ENCODE measurements around the gene ANKS1B.

GRCh38 chr12:99544457-99544856 lies 440.3 kb downstream of the ANKS1B start:
- TF ChIP-seq IKZF2 (IDR thresholded peaks at IDR 0.05) (no peak), EZH2 (IDR thresholded peaks at IDR 0.05; ENCODE audit: borderline replicate concordance, control insufficient read depth, low read depth, low read length) (no peak), RCOR1 (conservative IDR thresholded peaks at IDR 0.05; ENCODE audit: low read depth, low read length) (no peak), NFYB (IDR thresholded peaks at IDR 0.05; ENCODE audit: insufficient read depth, low read depth, low read length) (no peak), REST (IDR thresholded peaks at IDR 0.05; ENCODE audit: low read depth, low read length) (no peak), RBBP5 (conservative IDR thresholded peaks at IDR 0.05) (no peak)
- TF ChIP-seq, protein P1, sequence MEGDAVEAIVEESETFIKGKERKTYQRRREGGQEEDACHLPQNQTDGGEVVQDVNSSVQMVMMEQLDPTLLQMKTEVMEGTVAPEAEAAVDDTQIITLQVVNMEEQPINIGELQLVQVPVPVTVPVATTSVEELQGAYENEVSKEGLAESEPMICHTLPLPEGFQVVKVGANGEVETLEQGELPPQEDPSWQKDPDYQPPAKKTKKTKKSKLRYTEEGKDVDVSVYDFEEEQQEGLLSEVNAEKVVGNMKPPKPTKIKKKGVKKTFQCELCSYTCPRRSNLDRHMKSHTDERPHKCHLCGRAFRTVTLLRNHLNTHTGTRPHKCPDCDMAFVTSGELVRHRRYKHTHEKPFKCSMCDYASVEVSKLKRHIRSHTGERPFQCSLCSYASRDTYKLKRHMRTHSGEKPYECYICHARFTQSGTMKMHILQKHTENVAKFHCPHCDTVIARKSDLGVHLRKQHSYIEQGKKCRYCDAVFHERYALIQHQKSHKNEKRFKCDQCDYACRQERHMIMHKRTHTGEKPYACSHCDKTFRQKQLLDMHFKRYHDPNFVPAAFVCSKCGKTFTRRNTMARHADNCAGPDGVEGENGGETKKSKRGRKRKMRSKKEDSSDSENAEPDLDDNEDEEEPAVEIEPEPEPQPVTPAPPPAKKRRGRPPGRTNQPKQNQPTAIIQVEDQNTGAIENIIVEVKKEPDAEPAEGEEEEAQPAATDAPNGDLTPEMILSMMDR (IDR thresholded peaks at IDR 0.05 in 2 of 3, conservative IDR thresholded peaks at IDR 0.05 in 1 of 3; ENCODE audit: control insufficient read depth in 2 of 3, extremely low read depth in 1 of 3, insufficient read depth in 1 of 3, low read depth in 3 of 3, low read length in 3 of 3): no peak
